HepG2 (cell line): ENCODE data around the gene CTXN1. TPM values are rescaled to one million over a fixed set of nuclear protein-coding genes. Genes with fewer than 3 reads are reported as not detected.
A peak's percentile ranks its signal among the peaks of the same experiment; 100 is the strongest.

ENCODE experiments used
- ATAC-seq: fragments of 200-7000 bp; cut with Tn5 transposase; 3 replicates; pipeline ENCODE4 v1.9.1; 2020; ENCODE audit warnings: mild to moderate bottlenecking, moderate library complexity
- BruUV-seq: library from RNA; stranded (reverse); fragments of 400-500 nt; replicated peaks from 2 replicates; lab custom pipeline; 2021; lab: Mats Ljungman, UMichigan
- CTCF ChIA-PET: fragments of 300-600 bp; formaldehyde crosslinking; extraction: SDS; loops from one replicate; lab custom pipeline; 2021; ENCODE audit warnings: low total read pairs, inconsistent platforms, low intra/inter-chr PET ratio; lab: Yijun Ruan, JAX
- POLR2A ChIA-PET: fragments of 350-600 bp; sonication (Branson Sonifier 250); formaldehyde crosslinking; loops from one replicate; lab custom pipeline; 2020; ENCODE audit warnings: antibody characterized with exemption, inconsistent platforms; lab: Yijun Ruan, JAX
- DNase-seq: peaks from one replicate; pipeline ENCODE4 v3.0.0-alpha.2; 2015; ENCODE audit warnings: low spot score
- FAIRE-seq: peaks from 3 replicates; lab custom pipeline; 2011; peaks lifted over from hg19 to GRCh38; lab: Jason Lieb, UNC
- H2AFZ ChIP-seq: one replicate; pipeline ENCODE4 v1.6.1; 2011; ENCODE audit warnings: low read length, inconsistent platforms
- H3K27ac ChIP-seq: fragments of 300-600 bp; 3 replicates; pipeline ENCODE4 v1.8.0; 2011; ENCODE audit warnings: mixed run types, mild to moderate bottlenecking, mixed read lengths, low read length, inconsistent platforms; ENCODE audit not compliant: insufficient read depth; ENCODE audit errors: extremely low read length
- H3K27me3 ChIP-seq, 2 experiments: fragments of 200-600 bp in 1 of 2; 2 replicates in 1 of 2; 3 replicates in 1 of 2; pipeline versions ENCODE4 v1.6.0 to v1.8.0; 2011; ENCODE audit warnings: low read length in 2 of 2, mild to moderate bottlenecking in 2 of 2, moderate library complexity in 2 of 2, inconsistent platforms in 1 of 2; ENCODE audit not compliant: insufficient read depth in 2 of 2, control insufficient read depth in 1 of 2
- H3K36me3 ChIP-seq, 2 experiments: fragments of 200-600 bp in 1 of 2; replicated peaks in 1 of 2; 2 replicates in 1 of 2; 3 replicates in 1 of 2; pipeline versions ENCODE4 v1.5.1 to v1.8.0; 2011; ENCODE audit warnings: low read length in 2 of 2, inconsistent platforms in 1 of 2; ENCODE audit not compliant: insufficient read depth in 2 of 2, control insufficient read depth in 1 of 2
- H3K4me1 ChIP-seq: 2 replicates; pipeline ENCODE4 v1.5.1; 2012; ENCODE audit warnings: low read length, inconsistent platforms; ENCODE audit not compliant: insufficient read depth
- H3K4me2 ChIP-seq: 2 replicates; pipeline ENCODE4 v1.6.0; 2011; ENCODE audit warnings: low read depth, low read length, inconsistent platforms
- H3K4me3 ChIP-seq, 3 experiments: fragments of 200-600 bp in 1 of 3; sonication (generic), shearing (Covaris generic) in 1 of 3; replicated peaks in 1 of 3; 2 replicates each; pipeline ENCODE4 v1.5.1; 2011 to 2016; ENCODE audit warnings: low read length in 3 of 3, inconsistent platforms in 2 of 3, low read depth in 2 of 3, mild to moderate bottlenecking in 2 of 3, control low read depth in 1 of 3, mixed read lengths in 1 of 3; ENCODE audit not compliant: insufficient read depth in 1 of 3
- H3K79me2 ChIP-seq: one replicate; pipeline ENCODE4 v1.6.1; 2011; ENCODE audit warnings: low read length, inconsistent platforms; ENCODE audit not compliant: insufficient read depth
- H3K9ac ChIP-seq: 2 replicates; pipeline ENCODE4 v1.6.0; 2011; ENCODE audit warnings: mild to moderate bottlenecking, low read depth, low read length, inconsistent platforms; ENCODE audit not compliant: insufficient read depth
- H3K9me3 ChIP-seq: 2 replicates; pipeline ENCODE4 v1.5.1; 2012; ENCODE audit warnings: mild to moderate bottlenecking, low read length
- H4K20me1 ChIP-seq: 2 replicates; pipeline ENCODE4 v1.6.0; 2011; ENCODE audit warnings: inconsistent platforms, mild to moderate bottlenecking, low read length, moderate library complexity; ENCODE audit not compliant: insufficient read depth
- ATF7-NPFF ChIP-seq: sonication (generic); formaldehyde crosslinking; IDR thresholded peaks from 2 replicates; pipeline ENCODE4 v1.8.1; 2023; ENCODE audit warnings: mild to moderate bottlenecking, low read depth, missing genetic modification reagents, moderate library complexity
- CREM ChIP-seq, 2 experiments: sonication (generic) in 1 of 2; formaldehyde crosslinking in 1 of 2; IDR thresholded peaks; 2 replicates each; pipeline versions ENCODE4 v1.4.0 to v1.6.1; 2016 to 2020; ENCODE audit warnings: antibody characterized with exemption in 1 of 2, mild to moderate bottlenecking in 1 of 2, missing genetic modification reagents in 1 of 2
- ELF3 ChIP-seq: IDR thresholded peaks from 2 replicates; pipeline ENCODE4 v1.6.1; 2016; ENCODE audit warnings: missing genetic modification reagents, missing compliant biosample characterization
- KLF13 ChIP-seq: sonication (generic); formaldehyde crosslinking; IDR thresholded peaks from 2 replicates; pipeline ENCODE4 v1.4.0; 2020; ENCODE audit warnings: mild to moderate bottlenecking, missing genetic modification reagents
- KMT2B ChIP-seq: IDR thresholded peaks from 2 replicates; pipeline ENCODE4 v1.6.1; 2016; ENCODE audit warnings: missing genetic modification reagents, missing compliant biosample characterization
- NKX3-1 ChIP-seq: sonication (generic); formaldehyde crosslinking; IDR thresholded peaks from 2 replicates; pipeline ENCODE4 v1.5.0; 2020; ENCODE audit warnings: missing genetic modification reagents
- POLR2G ChIP-seq: fragments of 200-400 bp; formaldehyde crosslinking; IDR thresholded peaks from 2 replicates; pipeline ENCODE4 v1.6.1; 2018; ENCODE audit warnings: mild to moderate bottlenecking, low read depth, low read length, moderate library complexity
- RBM22 ChIP-seq: fragments of 200-400 bp; formaldehyde crosslinking; optimal IDR thresholded peaks from 2 replicates; pipeline ENCODE3; 2017; ENCODE audit warnings: mild to moderate bottlenecking, low read length, moderate library complexity
- ZFP1 ChIP-seq: IDR thresholded peaks from 2 replicates; pipeline ENCODE4 v1.6.1; 2016
- ZMAT5 ChIP-seq: sonication (generic); formaldehyde crosslinking; IDR thresholded peaks from 2 replicates; pipeline ENCODE4 v1.5.0; 2020; ENCODE audit warnings: mild to moderate bottlenecking, low read depth, missing genetic modification reagents, borderline replicate concordance
- ZNF512 ChIP-seq: sonication (generic); formaldehyde crosslinking; IDR thresholded peaks from 2 replicates; pipeline ENCODE4 v1.4.0; 2020; ENCODE audit warnings: mild to moderate bottlenecking, missing genetic modification reagents
- whole genome bisulfite sequencing: methylation state at CpG from one replicate; pipeline ENCODE4 v1.1.6; 2017; ENCODE audit warnings: low lambda C conversion rate; 5-methylcytosine and 5-hydroxymethylcytosine counted together
- in situ Hi-C: cut with HindIII; loops from 2 replicates; pipeline ENCODE4 v1.10.0; 2017; ENCODE audit warnings: low pct_unique_long_range_greater_than_20kb; ENCODE audit not compliant: extremely low pct_ligation_motif_present
- intact Hi-C: fragments of 100-400 bp; cut with micrococcal nuclease; formaldehyde crosslinking; loops from one replicate; pipeline ENCODE4 v1.10.0; 2022; ENCODE audit not compliant: unreplicated experiment
- polyA plus RNA-seq, 8 experiments: library from polyadenylated mRNA; depleted of rRNA in 3 of 8; stranded (reverse) in 7 of 8; unstranded in 1 of 8; fragments of >200 nt; fragmentation: Illumina TruSeq in 4 of 8; extraction: Trizol in 4 of 8; gene quantifications; 2 replicates each; pipeline versions ENCODE4 v1.2.1 to v1.2.3, GENCODE V29; 2011 to 2016; ENCODE audit warnings: low read depth in 4 of 8, missing spikeins in 1 of 8, mixed read lengths in 1 of 8; ENCODE audit not compliant: insufficient read depth in 1 of 8
- total RNA-seq, 5 experiments: library from RNA; depleted of rRNA; stranded (reverse); fragments of >200 nt; fragmentation: Illumina TruSeq; extraction: Trizol; gene quantifications; 2 replicates each; pipeline ENCODE4 v1.2.3, GENCODE V29; 2016; ENCODE audit warnings: low read depth in 1 of 5
- TF ChIP-seq, protein P1 (sequence below): IDR thresholded peaks from 2 replicates; pipeline ENCODE4 v1.6.1; 2016; ENCODE audit warnings: low read depth, missing genetic modification reagents, missing compliant biosample characterization

Gene CTXN1
- total and polyA plus RNA-seq, 2 of the 13 experiments (the other 11 are each of a cell fraction or from before 2014, with no cell fraction given): 0.11 TPM; not detected in 1

DNA sequence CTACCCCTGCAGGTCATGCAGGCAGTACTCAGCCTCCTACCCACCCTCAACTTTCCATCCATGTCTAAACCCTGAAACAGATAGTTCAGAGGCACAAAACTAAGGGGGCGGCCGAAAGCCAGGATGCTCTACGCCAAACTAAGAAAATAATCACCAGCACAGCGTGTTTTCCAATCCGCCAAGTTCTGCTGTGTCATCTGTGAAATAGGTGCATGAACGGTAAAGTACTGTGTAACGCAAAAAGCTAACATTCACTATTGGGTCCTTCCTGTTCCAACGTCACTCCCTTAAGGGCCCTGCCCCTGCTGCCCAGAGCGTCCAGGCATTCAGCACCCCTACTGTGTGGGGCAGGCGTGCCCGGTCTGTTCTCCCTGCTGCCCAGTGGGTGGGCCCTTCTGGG, 29.8 kb upstream of the CTXN1 start:
- Histone ChIP-seq H3K36me3 (peaks cover 4 to 14% of the 10 kb centered on the region in 2 experiments; a peak in 4 of 5 replicates), H3K4me1 (peaks cover 15% of the 10 kb centered on the region), H3K9ac (no peak overlapping the region), H3K4me2 (no peak overlapping the region), H4K20me1 (no peaks in the 10 kb centered on the region), H3K9me3 (no peaks in the 10 kb centered on the region), H3K27ac (no peak overlapping the region), H3K79me2 (no peaks in the 10 kb centered on the region), H3K4me3 (no peak overlapping the region), H3K27me3 (no peaks in the 10 kb centered on the region), H2AFZ (no peak overlapping the region)
- DNase-seq: no peak
- ChIA-PET POLR2A (no interaction called here), CTCF (no interaction called here)
- no TSS peak for BruUV-seq
- in situ Hi-C loops: no loop called here
- ATAC-seq: peak; percentile 29; the same call in 2 of the 3 replicates
- WGBS: 94% methylated on average over 9 of the region's 11 CpGs
- TF ChIP-seq POLR2G: 0 out of 2 replicates have a peak, but pooled peaks have one; percentile 20
- TF ChIP-seq ZMAT5 (CRISPR knock-in tag): no peak
- peak; percentile 45 for TF ChIP-seq RBM22
- FAIRE-seq: no peak
- intact Hi-C loops: no loop called here

GRCh38 chr19:7953576-7953975, 27.6 kb upstream of the CTXN1 start:
- no peak for FAIRE-seq
- intact Hi-C loops: no loop called here
- no peak overlapping the region for H3K4me3 ChIP-seq
- H3K36me3 ChIP-seq: no peaks in the 10 kb centered on the region; a peak in 2 of 5 replicates
- H3K27ac ChIP-seq: no peak overlapping the region
- in situ Hi-C loops: no loop called here
- H3K79me2 ChIP-seq: no peaks in the 10 kb centered on the region
- no peak overlapping the region for H2AFZ ChIP-seq
- no peak overlapping the region for H3K4me2 ChIP-seq
- ChIA-PET POLR2A (no interaction called here), CTCF (no interaction called here)
- H3K9ac ChIP-seq: no peak overlapping the region
- H3K9me3 ChIP-seq: no peaks in the 10 kb centered on the region
- BruUV-seq: no TSS peak
- H4K20me1 ChIP-seq: no peaks in the 10 kb centered on the region
- peaks cover 16% of the 10 kb centered on the region for H3K4me1 ChIP-seq
- ATAC-seq: no peak
- WGBS: 66% methylated on average over 7 of the region's 7 CpGs
- DNase-seq: no peak
- TF ChIP-seq ZNF512 (CRISPR knock-in tag) (no peak), ATF7-NPFF (no peak), KMT2B (CRISPR knock-in tag) (no peak), CREM (IDR thresholded peaks at IDR 0.05) (no peak), CREM (CRISPR knock-in tag; IDR thresholded peaks at IDR 0.05) (no peak), ZFP1 (no peak), KLF13 (no peak), ELF3 (CRISPR knock-in tag) (no peak), NKX3-1 (no peak)
- TF ChIP-seq, protein P1, sequence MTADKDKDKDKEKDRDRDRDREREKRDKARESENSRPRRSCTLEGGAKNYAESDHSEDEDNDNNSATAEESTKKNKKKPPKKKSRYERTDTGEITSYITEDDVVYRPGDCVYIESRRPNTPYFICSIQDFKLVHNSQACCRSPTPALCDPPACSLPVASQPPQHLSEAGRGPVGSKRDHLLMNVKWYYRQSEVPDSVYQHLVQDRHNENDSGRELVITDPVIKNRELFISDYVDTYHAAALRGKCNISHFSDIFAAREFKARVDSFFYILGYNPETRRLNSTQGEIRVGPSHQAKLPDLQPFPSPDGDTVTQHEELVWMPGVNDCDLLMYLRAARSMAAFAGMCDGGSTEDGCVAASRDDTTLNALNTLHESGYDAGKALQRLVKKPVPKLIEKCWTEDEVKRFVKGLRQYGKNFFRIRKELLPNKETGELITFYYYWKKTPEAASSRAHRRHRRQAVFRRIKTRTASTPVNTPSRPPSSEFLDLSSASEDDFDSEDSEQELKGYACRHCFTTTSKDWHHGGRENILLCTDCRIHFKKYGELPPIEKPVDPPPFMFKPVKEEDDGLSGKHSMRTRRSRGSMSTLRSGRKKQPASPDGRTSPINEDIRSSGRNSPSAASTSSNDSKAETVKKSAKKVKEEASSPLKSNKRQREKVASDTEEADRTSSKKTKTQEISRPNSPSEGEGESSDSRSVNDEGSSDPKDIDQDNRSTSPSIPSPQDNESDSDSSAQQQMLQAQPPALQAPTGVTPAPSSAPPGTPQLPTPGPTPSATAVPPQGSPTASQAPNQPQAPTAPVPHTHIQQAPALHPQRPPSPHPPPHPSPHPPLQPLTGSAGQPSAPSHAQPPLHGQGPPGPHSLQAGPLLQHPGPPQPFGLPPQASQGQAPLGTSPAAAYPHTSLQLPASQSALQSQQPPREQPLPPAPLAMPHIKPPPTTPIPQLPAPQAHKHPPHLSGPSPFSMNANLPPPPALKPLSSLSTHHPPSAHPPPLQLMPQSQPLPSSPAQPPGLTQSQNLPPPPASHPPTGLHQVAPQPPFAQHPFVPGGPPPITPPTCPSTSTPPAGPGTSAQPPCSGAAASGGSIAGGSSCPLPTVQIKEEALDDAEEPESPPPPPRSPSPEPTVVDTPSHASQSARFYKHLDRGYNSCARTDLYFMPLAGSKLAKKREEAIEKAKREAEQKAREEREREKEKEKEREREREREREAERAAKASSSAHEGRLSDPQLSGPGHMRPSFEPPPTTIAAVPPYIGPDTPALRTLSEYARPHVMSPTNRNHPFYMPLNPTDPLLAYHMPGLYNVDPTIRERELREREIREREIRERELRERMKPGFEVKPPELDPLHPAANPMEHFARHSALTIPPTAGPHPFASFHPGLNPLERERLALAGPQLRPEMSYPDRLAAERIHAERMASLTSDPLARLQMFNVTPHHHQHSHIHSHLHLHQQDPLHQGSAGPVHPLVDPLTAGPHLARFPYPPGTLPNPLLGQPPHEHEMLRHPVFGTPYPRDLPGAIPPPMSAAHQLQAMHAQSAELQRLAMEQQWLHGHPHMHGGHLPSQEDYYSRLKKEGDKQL (CRISPR knock-in tag): no peak
- no peaks in the 10 kb centered on the region for H3K27me3 ChIP-seq
